ENCODE results near the gene ILK.

DNA sequence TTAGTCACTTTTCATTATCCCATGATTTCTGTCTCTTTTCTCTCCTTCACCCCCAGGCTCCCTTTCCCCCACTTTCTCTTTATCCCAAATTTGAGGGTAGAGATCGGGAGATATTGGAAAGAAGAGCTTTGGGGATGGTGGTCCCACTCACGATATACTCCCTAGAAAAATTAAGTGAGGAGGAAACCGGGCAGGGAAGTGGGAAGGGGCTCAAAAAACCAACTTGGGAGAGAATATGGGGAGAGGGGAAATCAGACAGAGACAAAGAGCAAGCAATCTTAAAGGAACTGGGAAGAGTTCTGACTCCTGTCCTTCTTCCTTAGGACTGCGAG, 53.0 kb downstream of the ILK start:
- TF ChIP-seq CTCF (IDR thresholded peaks at IDR 0.05; ENCODE audit: low read depth, low read length) (no peak), EZH2phosphoT487 (IDR thresholded peaks at IDR 0.05; ENCODE audit: low read depth) (no peak)
